Smooth muscle cell (in vitro differentiated cells): Measurements from ENCODE around the gene ZNF326. TPM values are rescaled to one million over a fixed set of nuclear protein-coding genes. Genes with fewer than 3 reads are reported as not detected.

Experiments
- DNase-seq: peaks from one replicate; lab custom pipeline; 2025; ENCODE audit not compliant: unreplicated experiment; lab: John Stamatoyannopoulos, UW
- H2AFZ ChIP-seq: fragments of 200-600 bp; sonication (generic); 2 replicates; pipeline ENCODE4 v1.6.0; 2016; ENCODE audit warnings: antibody characterized with exemption, low read depth, mild to moderate bottlenecking
- H3F3A ChIP-seq: fragments of 200-600 bp; sonication (generic); 2 replicates; pipeline ENCODE4 v1.6.0; 2017; ENCODE audit warnings: antibody characterized with exemption, low read depth
- H3K27ac ChIP-seq: fragments of 200-600 bp; sonication (generic); 2 replicates; pipeline ENCODE4 v1.5.1; 2016; ENCODE audit warnings: low read depth, mild to moderate bottlenecking
- H3K27me3 ChIP-seq: fragments of 200-600 bp; sonication (generic); 2 replicates; pipeline ENCODE4 v1.6.1; 2016; ENCODE audit warnings: low read depth, mild to moderate bottlenecking
- H3K36me3 ChIP-seq: fragments of 200-600 bp; sonication (generic); 2 replicates; pipeline ENCODE4 v1.5.1; 2016; ENCODE audit warnings: low read depth
- H3K4me1 ChIP-seq: fragments of 200-600 bp; sonication (generic); 2 replicates; pipeline ENCODE4 v1.5.1; 2016; ENCODE audit warnings: low read depth
- H3K4me2 ChIP-seq: fragments of 200-600 bp; sonication (generic); 2 replicates; pipeline ENCODE4 v1.6.0; 2016; ENCODE audit warnings: mild to moderate bottlenecking
- H3K4me3 ChIP-seq: fragments of 200-600 bp; sonication (generic); 2 replicates; pipeline ENCODE4 v1.5.1; 2016; ENCODE audit warnings: mild to moderate bottlenecking
- H3K79me2 ChIP-seq: fragments of 200-600 bp; sonication (generic); 2 replicates; pipeline ENCODE4 v1.6.0; 2016; ENCODE audit warnings: low read depth, mild to moderate bottlenecking
- H3K9ac ChIP-seq: fragments of 200-600 bp; sonication (generic); 2 replicates; pipeline ENCODE4 v1.6.0; 2016; ENCODE audit warnings: low read depth
- H3K9me3 ChIP-seq: fragments of 200-600 bp; sonication (generic); replicated peaks from 2 replicates; pipeline ENCODE4 v1.5.1; 2016; ENCODE audit warnings: low read depth
- H4K20me1 ChIP-seq: fragments of 200-600 bp; sonication (generic); 2 replicates; pipeline ENCODE4 v1.6.0; 2016; ENCODE audit warnings: low read depth
- WGBS: methylation state at CpG from one replicate; pipeline ENCODE4 v1.1.7; 2016; ENCODE audit warnings: low lambda C conversion rate; 5-methylcytosine and 5-hydroxymethylcytosine counted together
- polyA plus RNA-seq: library from polyadenylated mRNA; unstranded; fragments of >200 nt; fragmentation: Nextera tagmentation; extraction: Ambion mirVana; gene quantifications from 2 replicates; pipeline ENCODE4 v1.2.1, GENCODE V29; 2016
- total RNA-seq: library from RNA; depleted of rRNA; stranded (reverse); fragments of >200 nt; gene quantifications from 2 replicates; pipeline ENCODE4 v1.2.3, GENCODE V29; 2014
- TF ChIP-seq, protein P1 (sequence below): fragments of 200-600 bp; sonication (generic); IDR thresholded peaks from 2 replicates; pipeline ENCODE4 v1.5.1; 2017; ENCODE audit warnings: borderline replicate concordance, mild to moderate bottlenecking, antibody characterized with exemption; ENCODE audit not compliant: insufficient read depth, poor library complexity, severe bottlenecking

The ZNF326 gene
- total and polyA plus RNA-seq, 2 experiments from 2014 or later, result 7.7 to 12.8 TPM

DNA sequence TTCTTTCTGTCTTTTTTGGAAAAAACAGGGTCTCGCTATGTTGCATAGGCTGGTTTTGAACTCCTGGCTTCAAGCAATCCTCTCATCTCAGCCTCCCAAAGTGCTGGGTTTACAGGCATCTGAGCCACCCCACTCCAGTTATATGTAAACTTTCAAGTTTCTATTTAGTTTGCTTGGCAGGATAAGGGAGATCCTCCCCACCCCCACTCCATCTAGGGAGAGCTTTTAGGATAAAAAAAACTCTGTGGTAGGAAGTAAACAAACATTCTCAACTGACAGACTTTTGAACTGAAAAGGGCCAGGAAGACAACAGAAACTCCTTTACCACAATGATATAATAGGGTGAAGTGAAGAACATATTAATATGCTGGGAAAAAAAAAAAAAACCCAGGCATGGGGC, 41.0 kb upstream of the ZNF326 start:
- H2AFZ ChIP-seq, result no peak overlapping the region
- H3K4me1 ChIP-seq, result peaks cover 3% of the 10 kb centered on the region
- H3K27me3 ChIP-seq, result no peaks in the 10 kb centered on the region
- no peaks in the 10 kb centered on the region for H3K79me2 ChIP-seq
- H3K27ac ChIP-seq, result peak overlapping the region; percentile 96
- H3K9me3 ChIP-seq, result no peaks in the 10 kb centered on the region
- H3K4me2 ChIP-seq, result no peak overlapping the region
- WGBS, result 96% methylated on average over 1 of the region's 1 CpG
- TF ChIP-seq, protein P1, sequence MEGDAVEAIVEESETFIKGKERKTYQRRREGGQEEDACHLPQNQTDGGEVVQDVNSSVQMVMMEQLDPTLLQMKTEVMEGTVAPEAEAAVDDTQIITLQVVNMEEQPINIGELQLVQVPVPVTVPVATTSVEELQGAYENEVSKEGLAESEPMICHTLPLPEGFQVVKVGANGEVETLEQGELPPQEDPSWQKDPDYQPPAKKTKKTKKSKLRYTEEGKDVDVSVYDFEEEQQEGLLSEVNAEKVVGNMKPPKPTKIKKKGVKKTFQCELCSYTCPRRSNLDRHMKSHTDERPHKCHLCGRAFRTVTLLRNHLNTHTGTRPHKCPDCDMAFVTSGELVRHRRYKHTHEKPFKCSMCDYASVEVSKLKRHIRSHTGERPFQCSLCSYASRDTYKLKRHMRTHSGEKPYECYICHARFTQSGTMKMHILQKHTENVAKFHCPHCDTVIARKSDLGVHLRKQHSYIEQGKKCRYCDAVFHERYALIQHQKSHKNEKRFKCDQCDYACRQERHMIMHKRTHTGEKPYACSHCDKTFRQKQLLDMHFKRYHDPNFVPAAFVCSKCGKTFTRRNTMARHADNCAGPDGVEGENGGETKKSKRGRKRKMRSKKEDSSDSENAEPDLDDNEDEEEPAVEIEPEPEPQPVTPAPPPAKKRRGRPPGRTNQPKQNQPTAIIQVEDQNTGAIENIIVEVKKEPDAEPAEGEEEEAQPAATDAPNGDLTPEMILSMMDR, result no peak
- H4K20me1 ChIP-seq, result no peaks in the 10 kb centered on the region
- no peak for DNase-seq
- H3F3A ChIP-seq, result no peaks in the 10 kb centered on the region
- no peak overlapping the region for H3K4me3 ChIP-seq
- no peaks in the 10 kb centered on the region for H3K36me3 ChIP-seq
- no peak overlapping the region for H3K9ac ChIP-seq

DNA sequence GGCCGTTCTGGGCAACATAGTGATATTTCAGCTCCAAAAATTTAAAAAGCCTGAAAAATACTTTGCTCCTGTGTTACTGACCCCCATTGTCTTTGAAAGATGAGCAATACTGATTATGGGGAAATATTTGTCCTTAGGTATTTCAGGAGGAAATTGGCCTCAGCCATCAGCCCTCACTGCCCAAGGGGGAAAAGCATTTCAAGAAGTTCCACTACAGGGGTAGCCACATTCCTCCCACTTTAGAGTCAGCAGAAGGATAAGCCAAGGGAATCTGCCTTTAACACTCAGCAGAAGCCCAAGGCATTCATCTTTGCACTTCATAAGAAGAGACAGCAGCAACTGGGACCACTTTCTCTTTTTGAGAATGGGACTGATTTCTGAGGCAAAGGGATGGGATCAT, 40.5 kb upstream of the ZNF326 start:
- Histone ChIP-seq H2AFZ (no peak overlapping the region), H3K79me2 (no peaks in the 10 kb centered on the region), H3K4me2 (peak overlapping the region; percentile 29), H3K27me3 (no peaks in the 10 kb centered on the region), H3K27ac (peak overlapping the region; percentile 96), H3F3A (no peaks in the 10 kb centered on the region), H4K20me1 (no peaks in the 10 kb centered on the region), H3K4me1 (peaks cover 3% of the 10 kb centered on the region), H3K9ac (no peak overlapping the region), H3K4me3 (no peak overlapping the region), H3K36me3 (no peaks in the 10 kb centered on the region), H3K9me3 (no peaks in the 10 kb centered on the region)
- DNase-seq, result no peak
- TF ChIP-seq, protein P1, result no peak
- WGBS, result 46% methylated on average over 1 of the region's 1 CpG

DNA sequence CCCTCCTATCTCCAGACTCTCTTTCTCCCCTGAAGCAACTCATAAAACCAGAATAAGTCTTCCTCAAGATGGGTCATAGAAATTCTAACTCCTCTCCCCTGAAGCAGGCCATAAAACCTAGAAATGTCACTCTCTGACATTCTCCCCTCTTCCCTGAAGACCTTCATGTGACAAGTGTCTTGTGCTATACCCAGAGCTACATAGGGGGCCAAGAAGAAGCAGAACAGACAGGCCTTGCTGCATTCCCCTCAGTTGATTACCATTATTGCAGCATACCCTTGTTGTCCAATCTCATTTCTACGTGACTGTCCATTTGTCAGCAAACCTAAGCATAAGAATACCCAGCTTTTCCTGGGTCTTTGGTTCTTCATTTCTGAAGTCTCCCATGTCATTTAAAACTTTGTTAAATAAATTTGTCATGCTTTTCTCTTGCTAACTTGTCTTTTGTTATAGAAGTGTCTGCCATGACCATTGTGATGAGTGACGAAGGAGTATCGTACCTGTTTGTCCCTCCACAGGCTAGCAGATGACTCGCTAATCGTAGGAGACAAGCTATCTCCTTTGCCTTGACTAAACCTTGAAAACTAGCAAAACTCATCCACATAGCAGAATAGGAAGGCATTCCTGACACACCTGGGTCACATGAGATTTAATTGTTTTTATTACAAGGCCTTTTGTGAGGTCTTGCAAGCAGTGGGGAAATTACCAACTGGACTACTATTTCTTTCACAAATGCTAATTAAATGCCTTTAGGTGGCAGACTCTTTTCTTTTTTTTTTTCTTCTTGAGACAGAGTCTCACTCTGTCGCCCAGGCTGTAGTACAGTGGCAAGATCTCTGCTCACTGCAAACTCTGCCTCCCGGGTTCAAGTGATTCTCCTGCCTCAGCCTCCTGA, 39.4 kb upstream of the ZNF326 start:
- Histone ChIP-seq H3K79me2 (no peaks in the 10 kb centered on the region), H3K4me3 (no peak overlapping the region), H4K20me1 (no peaks in the 10 kb centered on the region), H3K36me3 (no peaks in the 10 kb centered on the region), H3K4me2 (no peak overlapping the region), H3K27me3 (no peaks in the 10 kb centered on the region), H3K27ac (peak overlapping the region; percentile 96), H3K9ac (peak overlapping the region; percentile 12), H3K9me3 (no peaks in the 10 kb centered on the region), H3K4me1 (peaks cover 3% of the 10 kb centered on the region), H3F3A (no peaks in the 10 kb centered on the region), H2AFZ (no peak overlapping the region)
- TF ChIP-seq, protein P1, result no peak
- no peak for DNase-seq
- 79% methylated on average over 7 of the region's 7 CpGs for WGBS

DNA sequence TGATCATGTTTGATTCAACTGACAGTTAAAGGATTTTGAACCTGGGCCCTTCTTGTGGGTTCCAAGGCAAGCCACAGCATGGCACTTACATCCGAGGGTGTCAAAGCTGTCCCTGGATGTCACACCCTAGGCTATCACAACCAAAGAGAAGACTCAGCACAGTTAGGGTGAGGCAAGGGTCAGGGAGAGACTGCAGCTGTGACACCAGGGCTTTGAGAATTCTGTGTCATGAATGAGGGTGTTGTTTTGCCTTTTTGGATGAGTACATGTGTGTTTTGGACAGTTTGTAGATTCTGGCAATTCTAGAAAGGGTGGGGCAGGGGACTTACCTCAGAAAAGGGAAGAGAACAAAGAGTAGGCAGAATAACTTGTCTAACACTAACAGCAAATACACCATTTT, 37.8 kb upstream of the ZNF326 start:
- Histone ChIP-seq H3K27ac (no peak overlapping the region), H3K4me2 (no peak overlapping the region), H3K4me1 (no peaks in the 10 kb centered on the region), H2AFZ (no peak overlapping the region), H3K9me3 (no peaks in the 10 kb centered on the region), H4K20me1 (no peaks in the 10 kb centered on the region), H3K79me2 (no peaks in the 10 kb centered on the region), H3K4me3 (no peak overlapping the region), H3K9ac (no peak overlapping the region), H3F3A (peaks cover 3% of the 10 kb centered on the region), H3K36me3 (no peaks in the 10 kb centered on the region), H3K27me3 (no peaks in the 10 kb centered on the region)
- TF ChIP-seq, protein P1, result no peak
- WGBS, result 50% methylated on average over 1 of the region's 1 CpG
- DNase-seq, result no peak
